HG03064 (cell line): ENCODE measurements around the gene ITGB2.
"Not testable (repeated sequence)": the region's sequence is repeated elsewhere in the genome, so short reads cannot be mapped to it uniquely, and the experiment has no call there.

Experiments used
- ATAC-seq: cut with Tn5 transposase; IDR thresholded peaks from one replicate; pipeline ENCODE4 v1.9.1; 2021; ENCODE audit warnings: low read depth; ENCODE audit not compliant: unreplicated experiment

The ITGB2 gene

DNA sequence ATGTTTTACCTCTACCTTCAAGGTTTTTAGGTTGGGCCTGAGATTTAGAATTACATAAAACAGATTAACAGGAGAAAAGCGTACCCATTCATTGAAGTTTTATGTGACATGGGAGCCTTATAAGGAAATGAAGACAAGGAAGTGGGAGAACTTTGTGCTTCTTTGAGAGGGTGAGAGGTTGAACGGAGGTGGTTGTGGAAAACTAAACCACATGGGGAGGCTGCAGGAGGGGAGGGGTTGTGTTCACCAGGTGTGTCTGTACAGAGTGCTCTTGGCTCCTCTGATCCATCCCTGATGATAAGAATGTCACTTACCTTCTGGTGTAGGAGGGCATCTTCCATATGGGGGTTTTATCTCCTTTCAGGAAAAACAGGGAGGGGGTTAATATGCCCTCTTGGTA, 21.9 kb upstream of the ITGB2 start:
- ATAC-seq, result no peak

DNA sequence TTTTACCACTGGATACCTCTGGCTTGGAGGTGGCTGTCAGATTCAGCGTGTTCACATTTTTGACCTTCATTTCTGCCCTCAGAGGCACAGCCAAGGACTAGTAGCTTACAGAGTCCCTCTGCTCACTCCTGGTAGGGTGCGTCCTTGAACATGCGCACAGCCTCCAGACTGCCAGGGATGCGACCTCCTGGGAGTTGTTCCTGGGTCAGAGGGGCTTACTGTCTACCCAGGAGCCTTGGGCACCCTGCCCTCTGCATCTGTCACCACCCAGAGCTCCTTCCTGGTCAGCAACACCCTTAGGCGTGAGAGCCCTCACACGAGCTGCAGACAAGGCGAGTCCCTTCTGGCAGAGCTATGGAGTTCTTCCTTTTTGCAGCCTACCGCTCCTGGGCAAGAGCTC, 20.9 kb upstream of the ITGB2 start:
- no peak for ATAC-seq

DNA sequence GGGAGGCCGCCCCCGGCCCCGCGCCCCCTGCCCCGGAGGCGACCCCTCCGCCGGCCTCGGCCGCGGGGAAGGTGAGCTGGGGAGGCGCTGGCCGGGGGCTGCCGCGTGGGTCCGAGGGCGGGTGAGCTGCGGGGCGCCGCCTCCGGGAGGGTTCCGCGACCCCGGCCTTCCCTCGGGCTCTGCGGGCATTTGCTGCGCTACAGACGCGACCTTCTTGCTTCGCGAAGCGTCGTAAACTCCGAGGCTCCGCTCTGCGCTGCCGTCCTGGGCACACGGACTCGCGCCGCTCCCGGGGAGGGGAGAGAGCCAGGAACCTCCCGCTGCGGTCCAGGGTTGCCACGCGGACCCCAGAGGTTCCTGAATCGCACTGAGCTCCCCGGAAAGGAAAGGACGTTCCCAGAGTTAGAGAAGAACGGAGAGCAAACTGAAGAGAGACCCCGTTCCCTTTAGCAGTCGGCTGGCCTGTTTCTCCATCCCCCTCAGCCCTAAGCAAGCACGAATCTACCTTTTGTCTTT, 19.5 kb upstream of the ITGB2 start:
- no peak for ATAC-seq

DNA sequence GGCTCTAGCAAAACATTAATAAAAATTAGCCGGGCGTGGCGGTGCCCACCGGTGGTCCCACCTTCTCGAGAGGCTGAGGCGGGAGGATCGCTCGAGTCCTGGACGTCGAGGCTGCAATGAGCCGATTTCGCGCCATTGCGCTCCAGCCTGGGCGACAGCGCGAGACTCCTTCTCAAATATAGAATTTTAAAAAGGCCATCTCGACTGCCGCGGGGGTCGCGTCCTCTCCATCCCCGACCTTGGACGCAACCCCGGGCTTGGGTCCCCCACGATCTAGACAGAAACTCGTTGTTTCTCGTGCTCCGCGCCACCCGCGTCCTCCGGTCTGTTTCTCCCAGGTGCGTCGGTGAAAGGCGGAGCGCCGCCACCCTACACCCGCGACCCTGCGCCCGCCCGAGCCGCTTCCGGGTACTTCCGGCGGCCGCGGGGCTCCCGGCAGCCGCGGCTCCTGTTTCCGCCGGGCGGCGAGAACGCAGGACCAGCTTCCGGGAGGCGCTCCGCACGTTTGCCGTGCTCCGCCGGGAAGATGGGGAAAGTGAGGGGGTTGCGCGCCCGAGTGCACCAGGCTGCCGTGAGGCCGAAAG, 18.9 kb upstream of the ITGB2 start, which contains the start of gene SLX9:
Gene SLX9 (plus strand): TSS at position 498 of the 584 bp plus-strand sequence. CDS start 29 bp downstream, at position 527.
- no peak for ATAC-seq

DNA sequence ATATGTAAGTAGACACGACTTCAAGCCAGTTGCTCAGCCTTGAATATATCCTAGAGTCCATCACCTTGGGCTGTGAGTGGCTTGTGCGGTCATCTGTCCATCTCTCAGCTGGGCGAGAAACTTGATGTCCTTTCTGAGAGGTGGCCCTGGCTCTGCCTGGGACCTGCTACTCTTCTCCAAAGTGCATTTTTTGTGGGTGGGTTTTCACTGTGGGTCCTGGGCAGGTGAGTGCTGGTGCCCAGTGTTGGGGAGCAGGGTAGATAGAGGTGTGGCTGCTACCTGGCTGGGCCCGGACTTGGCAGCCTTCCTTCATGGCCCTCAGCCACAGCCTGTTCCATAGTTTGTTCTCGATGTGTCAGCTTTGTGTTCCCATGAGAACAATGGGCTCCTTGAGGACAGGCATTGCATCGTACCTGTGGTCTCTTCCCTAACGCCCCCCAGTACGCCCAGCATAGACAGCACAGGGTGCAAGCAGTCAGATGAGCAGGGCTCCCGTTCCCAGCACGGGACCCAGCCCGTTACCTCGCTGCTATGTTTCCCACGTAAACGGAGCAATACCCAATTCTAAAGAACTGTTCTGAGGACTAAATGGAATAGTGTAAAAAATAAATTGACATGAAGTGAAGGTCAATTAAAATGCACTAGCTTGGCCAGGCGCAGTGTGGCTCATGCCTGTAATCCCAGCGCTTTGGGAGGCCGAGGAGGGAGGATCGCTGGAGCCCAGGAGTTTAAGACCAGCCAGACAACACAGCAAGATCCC, 18.3 kb upstream of the ITGB2 start:
- no peak for ATAC-seq

DNA sequence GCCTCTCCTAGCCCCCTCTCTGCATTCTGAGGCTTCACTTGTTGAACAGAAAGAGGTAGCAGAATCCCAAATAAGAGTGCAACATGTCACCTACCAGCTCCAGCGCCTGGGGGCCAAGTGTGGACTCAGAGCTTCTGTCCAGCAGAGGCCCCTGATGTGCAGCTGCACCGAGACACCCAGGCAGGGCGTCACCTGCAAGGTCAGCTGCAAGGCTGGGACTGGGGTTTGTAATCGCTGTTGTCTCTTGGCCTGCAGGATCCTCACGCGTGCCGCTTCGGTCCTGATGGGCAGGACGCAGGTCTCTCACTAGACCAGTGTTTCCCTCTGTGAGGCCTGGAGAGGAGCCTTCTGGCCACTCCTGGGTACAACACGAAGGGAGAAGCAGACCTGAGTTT, 14.8 kb upstream of the ITGB2 start:
- no peak for ATAC-seq

DNA sequence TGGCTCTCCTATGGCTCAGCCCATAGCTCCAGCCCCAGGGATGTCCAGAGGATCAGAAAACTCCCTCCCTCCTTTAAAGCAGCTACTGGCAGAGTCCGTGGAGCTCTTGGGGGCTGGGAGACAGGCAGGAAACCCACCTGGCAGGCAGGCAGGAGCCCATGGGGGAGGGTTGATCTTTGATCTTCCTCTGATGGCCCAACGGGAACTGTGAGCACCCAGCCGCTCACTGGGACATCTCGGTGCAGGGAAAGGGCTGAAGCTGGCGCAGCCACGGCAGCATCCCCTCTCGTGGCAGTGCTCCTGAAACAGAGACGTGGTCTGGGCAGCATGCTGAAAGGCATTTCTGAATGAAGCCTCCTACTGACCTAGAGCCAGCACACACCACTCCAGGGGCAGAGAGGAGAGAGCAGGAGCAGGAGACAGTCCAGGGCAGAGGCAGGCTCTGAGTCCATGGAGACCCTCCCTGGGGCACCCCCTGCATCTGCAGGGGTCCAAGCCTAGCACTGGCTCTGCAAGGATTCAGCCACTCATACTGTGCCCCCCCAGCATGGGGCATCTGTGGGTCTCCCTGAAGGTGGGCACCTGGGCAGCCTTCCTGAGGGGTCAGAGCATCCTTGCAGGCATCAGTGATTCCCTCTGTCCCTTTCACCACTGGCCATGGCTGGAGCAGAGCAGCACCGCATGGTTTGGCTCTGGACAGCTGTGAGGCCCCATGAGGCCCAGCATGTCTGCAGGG, 14.3 kb upstream of the ITGB2 start:
- ATAC-seq, result no peak

DNA sequence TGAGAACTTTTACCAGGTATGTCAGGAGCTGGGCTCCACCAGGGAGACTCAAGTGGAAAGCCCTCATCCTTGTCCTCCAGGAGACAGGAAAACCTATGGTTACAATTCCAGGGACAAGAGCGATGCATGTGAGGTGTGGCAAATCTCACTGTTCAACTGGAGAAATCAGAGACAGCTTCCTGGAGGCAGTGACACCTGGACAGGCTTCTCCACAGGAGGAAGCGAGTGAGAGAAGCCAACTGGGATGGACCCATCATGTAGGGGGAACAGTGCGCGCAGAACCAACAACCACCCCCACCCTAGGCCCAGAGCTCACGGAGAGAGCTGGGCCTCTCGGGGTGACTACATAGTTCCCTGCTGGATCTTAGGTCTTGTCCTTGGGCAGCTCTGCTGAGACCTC, 13.6 kb upstream of the ITGB2 start:
- ATAC-seq, result no peak

DNA sequence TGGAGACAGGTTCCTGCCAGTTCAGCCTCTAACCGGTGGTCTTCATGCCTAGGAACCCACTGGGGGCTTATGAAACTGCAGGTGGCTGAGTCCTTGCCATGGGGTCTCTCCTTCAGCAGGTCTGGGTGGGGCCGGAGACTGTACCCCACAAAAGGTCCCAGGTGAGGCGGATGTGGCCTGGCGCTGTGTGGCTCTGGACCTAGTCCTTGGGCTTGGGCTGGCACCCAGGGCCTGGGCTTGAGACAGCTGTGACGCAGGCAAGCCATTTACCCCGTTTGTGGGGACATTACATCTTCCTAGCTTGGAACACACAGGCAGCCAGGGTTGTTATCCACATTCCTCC, 13.2 kb upstream of the ITGB2 start:
- no peak for ATAC-seq

DNA sequence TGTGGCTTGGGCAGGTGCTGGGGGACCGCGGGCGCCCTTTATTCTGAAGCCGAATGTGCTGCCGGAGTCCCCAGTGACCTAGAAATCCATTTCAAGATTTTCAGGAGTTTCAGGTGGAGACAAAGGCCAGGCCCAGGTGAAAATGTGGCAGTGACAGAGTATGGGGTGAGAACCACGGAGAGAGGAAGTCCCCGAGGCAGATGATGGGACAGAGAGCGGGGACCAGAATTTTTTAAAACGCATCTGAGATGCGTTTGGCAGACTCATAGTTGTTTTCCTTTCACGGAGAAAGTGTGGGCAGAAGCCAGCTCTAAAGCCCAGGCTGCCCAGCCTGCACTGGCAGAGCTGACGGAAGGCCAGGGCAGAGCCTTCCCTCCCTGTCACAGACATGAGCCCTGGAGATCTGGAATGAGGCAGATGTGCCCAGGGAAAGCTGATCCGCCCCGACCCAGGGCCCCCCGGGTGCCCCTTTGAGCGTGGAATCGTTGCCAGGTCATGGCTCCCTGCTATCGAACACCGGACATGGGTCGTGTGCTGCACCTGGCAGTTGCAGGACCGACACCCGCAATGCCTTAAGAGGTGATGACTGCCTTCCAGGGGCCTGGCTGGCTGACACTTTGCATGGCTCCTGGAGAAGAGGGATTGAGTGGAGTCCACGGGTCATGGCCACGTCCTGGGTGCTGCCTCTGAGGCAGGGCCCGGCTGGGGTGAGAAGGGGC, 12.7 kb upstream of the ITGB2 start:
- ATAC-seq, result no peak

DNA sequence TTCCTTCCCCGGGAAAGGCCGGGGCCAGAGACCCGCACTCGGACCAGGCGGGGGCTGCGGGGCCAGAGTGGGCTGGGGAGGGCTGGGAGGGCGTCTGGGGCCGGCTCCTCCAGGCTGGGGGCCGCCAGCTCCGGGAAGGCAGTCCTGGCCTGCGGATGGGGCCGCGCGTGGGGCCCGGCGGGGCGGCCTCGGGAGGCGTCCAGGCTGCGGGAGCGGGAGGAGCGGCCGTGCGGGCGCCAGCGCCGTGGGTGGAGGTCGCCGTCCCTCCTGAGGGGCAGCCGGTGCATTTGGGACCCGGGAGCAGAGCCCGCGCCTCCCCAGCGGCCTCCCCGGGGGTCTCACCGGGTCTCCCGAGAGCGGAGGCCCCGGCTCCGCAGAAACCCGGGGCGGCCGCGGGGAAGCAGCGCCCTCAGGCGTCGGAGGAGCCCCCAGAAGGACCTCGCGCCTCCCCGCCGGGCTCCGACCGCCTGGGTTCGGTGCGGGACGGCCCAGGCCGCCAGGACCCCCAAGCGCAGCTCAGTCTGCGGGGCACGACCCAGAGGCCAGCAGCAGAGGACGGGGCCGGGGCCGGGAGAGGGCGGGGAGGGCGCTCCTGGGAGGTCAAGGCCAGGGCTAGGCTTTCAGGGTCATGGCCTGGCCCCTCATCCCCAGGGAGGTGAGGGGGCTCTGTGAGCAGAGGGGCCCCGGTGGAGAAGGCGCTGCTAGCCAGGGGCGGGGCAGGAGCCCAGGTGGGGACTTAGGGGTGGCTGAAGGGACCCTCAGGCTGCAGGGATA, 11.9 kb upstream of the ITGB2 start:
- no peak for ATAC-seq

DNA sequence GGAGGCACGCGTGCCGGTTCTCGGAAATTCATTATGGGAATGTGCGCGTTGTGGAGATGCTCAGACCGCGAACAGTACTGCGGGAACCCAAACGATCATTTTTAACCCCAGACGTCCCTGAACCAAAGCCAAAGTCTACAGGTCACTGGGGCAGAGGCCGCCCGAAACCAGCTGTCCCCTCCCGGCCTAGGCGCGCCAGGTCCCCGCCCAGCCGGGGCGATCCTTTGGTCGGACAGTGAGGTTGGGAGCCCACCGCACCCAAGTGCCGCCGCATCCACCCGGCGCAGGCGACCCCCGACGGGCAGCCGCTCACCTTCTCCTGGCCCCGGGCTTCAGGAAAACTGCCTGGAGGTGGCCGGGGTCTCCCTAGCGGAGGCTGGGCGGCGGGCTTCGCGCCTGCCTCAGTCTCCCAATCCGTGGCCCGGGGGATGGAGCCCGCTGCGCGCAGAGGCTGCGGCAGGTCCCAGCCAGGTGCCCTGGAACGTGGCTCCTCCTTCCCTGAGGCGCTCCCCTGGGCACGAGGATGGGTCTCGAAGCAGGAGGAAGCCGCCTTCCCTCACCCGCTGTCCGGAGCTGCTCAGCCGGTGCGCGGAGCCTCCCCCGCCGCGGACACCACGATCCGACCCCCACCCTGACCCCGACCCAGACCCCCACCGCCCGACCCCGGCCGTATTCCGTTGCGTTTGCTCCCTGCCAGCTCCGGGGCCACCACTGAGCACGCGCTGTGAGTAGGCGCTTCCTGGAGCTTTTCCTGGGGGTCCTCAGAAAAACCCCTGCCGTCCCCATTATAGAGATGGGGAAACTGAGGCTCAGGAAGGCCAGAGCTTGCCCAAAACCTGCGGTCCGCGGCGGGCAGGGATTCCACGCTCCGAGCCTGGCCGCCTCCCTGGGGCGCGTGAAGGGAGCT, 11.1 kb upstream of the ITGB2 start:
- no peak for ATAC-seq

DNA sequence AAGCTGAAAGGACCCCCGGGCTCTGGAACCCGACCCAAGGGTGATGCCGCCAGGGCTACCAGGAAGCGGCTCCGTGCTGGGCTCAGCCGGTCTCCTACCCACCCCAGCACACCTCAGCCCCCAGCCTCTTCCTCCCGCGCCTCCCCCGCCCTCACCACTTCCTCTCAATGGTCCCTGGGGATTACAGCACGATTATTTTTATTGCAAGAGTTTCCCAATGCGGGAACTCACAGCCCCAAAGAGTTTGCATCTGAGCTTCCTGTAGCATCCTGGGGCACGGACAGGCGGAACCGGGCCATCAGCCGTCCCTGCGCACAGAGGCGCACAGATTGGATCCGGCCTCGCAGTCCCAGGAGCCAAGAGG, 10.4 kb upstream of the ITGB2 start:
- ATAC-seq, result no peak

DNA sequence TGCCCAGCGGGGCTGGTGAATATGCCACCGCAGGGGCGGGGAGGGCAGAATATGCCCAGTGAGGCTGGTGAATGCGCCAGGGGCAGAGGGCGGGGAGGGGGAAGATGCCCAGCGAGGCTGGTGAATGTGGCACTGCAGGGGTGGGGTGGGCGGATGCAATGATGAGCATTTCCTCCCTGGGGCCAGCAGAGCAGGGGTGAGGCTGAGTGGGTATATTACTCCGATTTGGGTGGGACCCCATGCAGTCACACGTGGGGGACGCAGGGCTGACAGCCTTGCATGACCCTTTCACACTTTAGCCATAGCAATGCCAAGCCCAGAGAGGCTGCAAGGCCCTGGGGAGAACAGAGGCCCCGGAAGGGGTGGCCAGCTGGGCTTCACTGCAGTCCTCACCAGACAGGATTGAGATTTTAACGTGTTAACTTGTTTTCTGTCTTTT, 9.9 kb upstream of the ITGB2 start:
- no peak for ATAC-seq

DNA sequence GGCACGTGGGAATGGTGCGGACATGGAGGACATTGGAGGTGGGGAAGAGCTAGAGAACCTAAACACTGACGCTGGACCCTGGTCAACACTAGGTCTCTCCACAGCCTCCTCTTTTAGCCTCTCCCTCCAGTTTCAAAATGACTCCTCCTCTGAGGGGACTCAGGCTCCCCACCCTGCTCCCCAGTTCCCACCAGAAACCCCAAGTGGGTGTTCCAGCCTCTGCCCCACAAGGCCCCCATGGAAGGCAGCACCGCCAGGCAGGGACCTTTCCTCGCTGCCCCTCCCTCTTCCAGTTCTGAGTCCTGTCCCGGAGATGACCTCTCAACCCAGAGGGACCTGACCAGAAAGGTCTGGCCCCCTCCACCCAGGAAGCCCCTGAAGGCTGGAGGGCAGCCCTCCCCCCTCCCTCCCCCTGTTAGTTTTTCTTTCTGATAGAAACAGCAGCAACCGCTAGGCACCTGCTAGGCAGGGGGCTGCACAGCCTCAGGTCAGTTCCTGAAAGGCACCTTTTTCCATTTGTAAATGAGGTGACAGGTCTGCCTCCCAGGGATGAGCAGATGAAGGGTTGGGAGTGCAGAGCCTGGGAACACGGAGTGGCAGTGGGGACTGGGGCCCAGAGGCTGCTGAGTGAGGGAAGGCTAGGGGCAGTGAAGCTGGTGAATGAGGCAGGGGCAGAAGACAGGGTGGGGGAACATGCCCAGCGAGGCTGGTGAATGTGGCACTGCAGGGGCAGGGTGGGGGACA, 9.3 kb upstream of the ITGB2 start:
- no peak for ATAC-seq

DNA sequence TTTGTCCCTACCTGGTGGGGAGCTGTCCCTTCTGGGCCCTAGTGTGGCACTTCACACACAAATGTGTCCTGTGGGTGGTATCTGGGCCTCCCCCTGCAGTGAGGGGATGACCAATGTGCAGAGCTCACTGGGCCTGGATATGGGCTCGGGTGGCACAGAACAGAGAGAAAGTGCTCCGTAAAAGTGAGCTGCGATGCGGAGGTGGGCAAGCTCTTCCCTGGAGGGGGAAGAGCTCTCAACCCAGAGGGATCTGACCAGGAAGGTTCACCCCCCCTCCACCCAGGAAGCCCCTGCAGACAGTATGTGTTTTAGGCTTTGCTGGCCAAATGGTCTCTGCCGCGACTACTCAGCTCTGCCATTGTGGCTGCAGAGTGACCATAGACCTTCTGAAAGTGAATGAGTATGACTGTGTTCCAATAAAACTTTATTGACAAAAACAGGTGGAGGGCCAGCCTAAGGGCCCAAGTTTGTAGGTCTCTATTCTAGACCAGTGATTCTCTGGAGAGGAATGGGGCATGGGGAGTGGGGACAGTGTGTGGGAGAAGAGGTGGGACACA, 8.6 kb upstream of the ITGB2 start:
- ATAC-seq, result no peak

DNA sequence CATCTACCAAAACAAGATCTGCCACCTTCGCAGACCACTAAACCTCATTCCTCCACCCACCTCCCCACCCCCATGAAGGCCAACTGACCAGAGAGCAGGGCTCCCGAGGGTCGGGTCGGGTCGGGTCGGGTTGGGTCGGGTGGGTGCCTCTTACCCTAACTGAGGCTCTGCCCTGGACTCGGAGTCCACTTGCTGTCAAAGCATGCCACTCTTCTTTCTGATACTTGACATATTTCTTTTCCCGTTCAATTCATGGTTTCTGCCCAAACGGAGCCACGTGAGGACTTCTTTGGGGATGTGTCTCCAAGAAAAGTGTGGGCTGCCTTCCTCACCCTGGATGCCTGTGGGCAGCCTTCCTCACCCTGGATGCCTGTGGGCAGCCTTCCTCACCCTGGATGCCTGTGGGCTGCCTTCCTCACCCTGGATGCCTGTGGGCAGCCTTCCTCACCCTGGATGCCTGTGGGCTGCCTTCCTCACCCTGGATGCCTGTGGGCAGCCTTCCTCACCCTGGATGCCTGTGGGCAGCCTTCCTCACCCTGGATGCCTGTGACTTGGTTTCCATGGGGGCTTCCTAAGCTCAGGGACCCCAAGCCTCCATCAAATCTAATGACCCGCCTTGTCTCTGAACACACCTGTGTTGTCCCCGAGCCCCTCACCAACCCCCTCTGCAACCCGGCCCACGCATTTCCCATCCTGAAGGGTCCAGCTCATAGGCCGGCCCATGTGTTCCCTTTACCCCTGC, 8.0 kb upstream of the ITGB2 start:
- ATAC-seq, result not testable (repeated sequence)
